Mucosa of descending colon (tissue), 3 donors: Measurements from ENCODE around the gene EHBP1. TPM values are rescaled to one million over a fixed set of nuclear protein-coding genes. Genes with fewer than 3 reads are reported as not detected.

ENCODE experiments used
- ATAC-seq: fragments of 200-7000 bp; cut with Tn5 transposase; one replicate; pipeline ENCODE4 v1.9.1; 2020; ENCODE audit warnings: mild to moderate bottlenecking, moderate library complexity
- DNase-seq, 3 donors: peaks; one replicate each; pipeline ENCODE4 v3.0.0-alpha.2; 2020
- H3K36me3 ChIP-seq: fragments of 200-600 bp; one replicate; pipeline ENCODE4 v1.8.0; 2021; ENCODE audit warnings: low read depth, mild to moderate bottlenecking
- H3K4me1 ChIP-seq: fragments of 200-600 bp; one replicate; pipeline ENCODE4 v1.8.0; 2021; ENCODE audit warnings: low read depth, mild to moderate bottlenecking
- H3K4me3 ChIP-seq: fragments of 200-600 bp; one replicate; pipeline ENCODE4 v1.8.0; 2021; ENCODE audit warnings: mild to moderate bottlenecking
- H3K9me3 ChIP-seq: fragments of 200-600 bp; one replicate; pipeline ENCODE4 v1.8.0; 2021; ENCODE audit warnings: mild to moderate bottlenecking
- intact Hi-C, 2 donors: fragments of 100-400 bp; cut with DNase I in 1 of 2; cut with micrococcal nuclease in 1 of 2; formaldehyde crosslinking; loops; one replicate each; pipeline versions ENCODE4 v1.11.0 to v1.11.1; 2022; cut with DNase I, micrococcal nuclease
- total RNA-seq, 3 donors: library from RNA; stranded (reverse); fragmentation: NEBNext Ultra II Directional in 2 of 3; extraction: Animal tissue kit (Norgen Biotek cat#: 25700) in 2 of 3; gene quantifications; one replicate each; pipeline versions ENCODE4 v1.2.1 to v1.2.4, GENCODE V29; 2021 to 2023
- TF ChIP-seq, protein P1 (sequence below): fragments of 200-600 bp; IDR thresholded peaks from one replicate; pipeline ENCODE4 v1.8.0; 2022; ENCODE audit warnings: antibody characterized with exemption, mild to moderate bottlenecking
- donor health status: DM: no; HTN: no; CAD: no; lungs with moderate emphysema.
- donor health status: DM: no; HTN: no; CAD: no.
- donor health status: DM: no; HTN: yes; CAD: no.

EHBP1 gene
- total RNA-seq, 3 donors from 2014 or later: 26.9 to 136 (median 28.2) TPM

- Histone ChIP-seq H3K36me3 (no peaks in the 10 kb centered on the region), H3K4me3 (no peak overlapping the region), H3K9me3 (no peaks in the 10 kb centered on the region), H3K4me1 (no peaks in the 10 kb centered on the region)
- TF ChIP-seq, protein P1, sequence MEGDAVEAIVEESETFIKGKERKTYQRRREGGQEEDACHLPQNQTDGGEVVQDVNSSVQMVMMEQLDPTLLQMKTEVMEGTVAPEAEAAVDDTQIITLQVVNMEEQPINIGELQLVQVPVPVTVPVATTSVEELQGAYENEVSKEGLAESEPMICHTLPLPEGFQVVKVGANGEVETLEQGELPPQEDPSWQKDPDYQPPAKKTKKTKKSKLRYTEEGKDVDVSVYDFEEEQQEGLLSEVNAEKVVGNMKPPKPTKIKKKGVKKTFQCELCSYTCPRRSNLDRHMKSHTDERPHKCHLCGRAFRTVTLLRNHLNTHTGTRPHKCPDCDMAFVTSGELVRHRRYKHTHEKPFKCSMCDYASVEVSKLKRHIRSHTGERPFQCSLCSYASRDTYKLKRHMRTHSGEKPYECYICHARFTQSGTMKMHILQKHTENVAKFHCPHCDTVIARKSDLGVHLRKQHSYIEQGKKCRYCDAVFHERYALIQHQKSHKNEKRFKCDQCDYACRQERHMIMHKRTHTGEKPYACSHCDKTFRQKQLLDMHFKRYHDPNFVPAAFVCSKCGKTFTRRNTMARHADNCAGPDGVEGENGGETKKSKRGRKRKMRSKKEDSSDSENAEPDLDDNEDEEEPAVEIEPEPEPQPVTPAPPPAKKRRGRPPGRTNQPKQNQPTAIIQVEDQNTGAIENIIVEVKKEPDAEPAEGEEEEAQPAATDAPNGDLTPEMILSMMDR: no peak
- DNase-seq (no peak), ATAC-seq (no peak)
- intact Hi-C loops: no loop called here
Measured at GRCh38 chr2:62713837-62714236, 8.3 kb downstream of the EHBP1 start.

DNA sequence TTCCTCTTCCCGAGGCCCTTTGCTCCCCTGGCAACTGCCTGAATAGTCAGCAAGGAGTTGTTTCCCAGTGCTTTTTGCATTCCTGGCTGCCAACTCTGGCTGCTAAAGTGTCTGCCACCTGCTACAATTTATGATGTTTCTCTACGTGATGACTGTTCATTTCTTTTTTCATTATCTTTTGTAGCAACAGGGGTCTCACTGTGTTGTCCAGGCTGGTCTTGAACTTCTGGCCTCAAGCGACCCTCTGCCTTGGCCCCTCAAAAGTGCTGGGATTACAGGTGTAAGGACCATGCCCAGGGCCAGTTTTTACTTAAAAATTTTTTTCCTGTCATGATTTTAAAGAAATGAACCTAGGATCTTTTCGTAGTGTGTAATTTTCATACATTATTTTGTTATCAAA lies 11.3 kb downstream of the EHBP1 start:
- no peak for DNase-seq

GRCh38 chr2:62717503-62718081 lies 12.1 kb downstream of the EHBP1 start:
- no peaks in the 10 kb centered on the region for H3K9me3 ChIP-seq
- no peak overlapping the region for H3K4me3 ChIP-seq
- no peak for DNase-seq
- no peak for ATAC-seq
- H3K4me1 ChIP-seq: no peaks in the 10 kb centered on the region
- intact Hi-C loops: no loop called here
- TF ChIP-seq, protein P1: no peak
- H3K36me3 ChIP-seq: no peaks in the 10 kb centered on the region

More for the DNA sequence above, 11.3 kb downstream of the EHBP1 start:
- no peak for ATAC-seq
- Histone ChIP-seq H3K9me3 (no peaks in the 10 kb centered on the region), H3K36me3 (no peaks in the 10 kb centered on the region), H3K4me1 (no peaks in the 10 kb centered on the region), H3K4me3 (no peak overlapping the region)
- intact Hi-C loops: no loop called here
- TF ChIP-seq, protein P1: no peak

DNA sequence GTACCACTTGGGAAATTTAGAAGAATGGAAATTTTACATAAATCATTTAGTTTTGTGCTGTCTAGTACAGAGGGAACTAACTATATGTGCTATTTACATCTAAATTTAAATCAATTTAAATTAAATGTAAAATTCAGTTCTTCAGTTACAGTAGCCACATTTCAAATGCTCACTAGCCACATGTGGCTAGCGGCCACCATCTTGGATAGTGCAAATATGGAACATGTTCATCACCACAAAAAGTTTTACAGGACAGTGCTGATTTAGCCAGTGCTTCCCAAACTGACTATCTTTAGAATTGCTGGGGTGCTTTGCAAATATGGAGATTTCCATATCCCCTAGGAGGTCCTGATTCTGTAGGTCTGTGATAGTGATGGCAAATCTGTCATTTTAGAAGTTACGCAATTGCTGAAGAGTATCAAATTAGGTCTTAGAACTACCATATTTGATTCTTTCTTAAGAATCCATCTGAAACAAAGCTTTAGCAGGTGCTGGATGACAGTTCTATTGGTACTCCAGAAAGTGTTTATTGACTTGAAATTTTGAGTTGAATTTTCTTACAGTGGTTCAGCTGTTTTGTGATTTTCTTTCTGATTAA lies 12.8 kb downstream of the EHBP1 start:
- intact Hi-C loops: no loop called here
- no peak for DNase-seq
- Histone ChIP-seq H3K9me3 (peaks cover 4% of the 10 kb centered on the region), H3K4me3 (no peak overlapping the region), H3K36me3 (no peaks in the 10 kb centered on the region), H3K4me1 (no peaks in the 10 kb centered on the region)
- TF ChIP-seq, protein P1: no peak
- no peak for ATAC-seq

DNA sequence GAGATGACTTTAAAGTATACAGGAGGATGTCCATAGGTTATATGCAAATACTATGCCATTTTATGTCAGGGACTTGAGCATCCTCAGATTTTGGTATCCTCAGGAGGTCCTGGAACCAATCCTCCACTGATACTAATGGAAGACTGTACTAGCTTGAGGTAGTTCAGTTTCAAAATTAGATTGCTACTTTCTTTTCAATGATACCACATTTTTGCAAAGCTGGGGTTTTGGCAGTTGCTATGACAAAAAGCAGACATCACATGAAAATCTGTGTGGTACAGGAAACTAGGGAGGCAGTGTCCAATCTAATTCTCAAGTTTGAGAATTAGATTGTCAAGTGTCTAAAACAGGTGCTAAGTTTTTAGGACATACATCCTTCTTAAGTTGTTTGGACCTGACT lies 14.2 kb downstream of the EHBP1 start:
- DNase-seq (no peak), ATAC-seq (no peak)
- no peak overlapping the region for H3K4me3 ChIP-seq
- TF ChIP-seq, protein P1: no peak
- no peaks in the 10 kb centered on the region for H3K4me1 ChIP-seq
- no peaks in the 10 kb centered on the region for H3K36me3 ChIP-seq
- intact Hi-C loops: no loop called here
- peaks cover 7% of the 10 kb centered on the region for H3K9me3 ChIP-seq
